Esophagus (tissue), 2 donors: ENCODE results near the gene GGA3. TPM values are rescaled to one million over a fixed set of nuclear protein-coding genes. Genes with fewer than 3 reads are reported as not detected.
A peak's percentile ranks its signal among the peaks of the same experiment; 100 is the strongest.
"Not testable (repeated sequence)": the region's sequence is repeated elsewhere in the genome, so short reads cannot be mapped to it uniquely, and the experiment has no call there.

Source experiments
- H3K27ac ChIP-seq, 2 donors: one replicate each; pipeline ENCODE4 v1.5.1; 2013; ENCODE audit warnings: low read depth in 2 of 2, mild to moderate bottlenecking in 2 of 2, inconsistent platforms in 1 of 2, low read length in 1 of 2, moderate library complexity in 1 of 2
- H3K27me3 ChIP-seq, 2 donors: one replicate each; pipeline ENCODE4 v1.6.1; 2013; ENCODE audit warnings: low read length in 2 of 2, control low read depth in 1 of 2, mild to moderate bottlenecking in 1 of 2; ENCODE audit not compliant: insufficient read depth in 2 of 2, control insufficient read depth in 1 of 2
- H3K36me3 ChIP-seq, 2 donors: one replicate each; pipeline ENCODE4 v1.6.1; 2013; ENCODE audit warnings: low read length in 1 of 2; ENCODE audit not compliant: control insufficient read depth in 2 of 2, insufficient read depth in 2 of 2
- H3K4me1 ChIP-seq, 2 donors: one replicate each; pipeline ENCODE4 v1.6.1; 2013; ENCODE audit warnings: low read length in 1 of 2; ENCODE audit not compliant: control insufficient read depth in 2 of 2, insufficient read depth in 2 of 2
- H3K4me3 ChIP-seq, 2 donors: one replicate each; pipeline ENCODE4 v1.5.1; 2013; ENCODE audit warnings: low read length in 2 of 2, mild to moderate bottlenecking in 2 of 2, low read depth in 1 of 2, moderate library complexity in 1 of 2
- H3K9me3 ChIP-seq, 2 donors: one replicate each; pipeline ENCODE4 v1.6.1; 2013; ENCODE audit warnings: mild to moderate bottlenecking in 2 of 2, low read depth in 1 of 2, low read length in 1 of 2, moderate library complexity in 1 of 2; ENCODE audit not compliant: control insufficient read depth in 2 of 2, insufficient read depth in 1 of 2
- WGBS, 2 donors: extraction: QIAGEN DNeasy Blood & Tissue Kit; methylation state at CpG; one replicate each; pipeline ENCODE4 v1.1.7; 2013; 5-methylcytosine and 5-hydroxymethylcytosine counted together
- polyA plus RNA-seq, 2 donors: library from polyadenylated mRNA; stranded (reverse); fragments of 200-250 nt; gene quantifications; one replicate each; pipeline ENCODE4 v1.2.3, GENCODE V29; 2013
- donor health status: healthy with polysubstance abuse.
- donor health status: Bipolar disorder and iron deficiency.

The GGA3 gene
- polyA plus RNA-seq, 2 donors, result 22.8 to 33.2 TPM

DNA sequence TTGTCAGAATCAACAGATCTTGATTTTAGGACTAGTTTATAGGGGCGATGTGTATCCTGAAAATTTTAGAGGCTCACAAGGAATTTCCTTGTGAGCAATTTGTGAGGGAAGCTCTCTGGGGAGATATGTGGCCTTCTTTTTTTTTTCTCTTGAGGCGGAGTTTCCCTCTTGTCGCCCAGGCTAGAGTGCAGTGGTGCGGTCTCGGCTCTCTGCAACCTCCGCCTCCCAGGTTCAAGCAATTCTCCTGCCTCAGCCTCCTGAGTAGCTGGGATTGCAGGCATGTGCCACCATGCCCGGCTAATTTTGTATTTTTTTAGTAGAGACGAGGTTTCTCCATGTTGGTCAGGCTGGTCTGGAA is 54.4 kb downstream of the GGA3 start:
- H3K27me3 ChIP-seq, H3K4me1 ChIP-seq, H3K27ac ChIP-seq, H3K9me3 ChIP-seq, H3K36me3 ChIP-seq: not testable (repeated sequence)
- H3K4me3 ChIP-seq, result peak overlapping the region in 1 of 2 donors; percentile 93
- WGBS, 2 donors, result 84 to 90% methylated on average over 8 of the region's 8 CpGs

GRCh38 chr17:75205793-75206163 is 55.6 kb downstream of the GGA3 start:
- H3K27me3 ChIP-seq, result no peaks in the 10 kb centered on the region
- no peaks in the 10 kb centered on the region for H3K9me3 ChIP-seq
- H3K36me3 ChIP-seq, result peaks cover 0 to 2% of the 10 kb centered on the region in 2 donors
- whole genome bisulfite sequencing, 2 donors, result 0% methylated on average over 22 of the region's 22 CpGs
- peak overlapping the region; percentile 95 to 100 for H3K27ac ChIP-seq
- H3K4me1 ChIP-seq, result no peaks in the 10 kb centered on the region
- H3K4me3 ChIP-seq, result peak overlapping the region; percentile 93 to 94

DNA sequence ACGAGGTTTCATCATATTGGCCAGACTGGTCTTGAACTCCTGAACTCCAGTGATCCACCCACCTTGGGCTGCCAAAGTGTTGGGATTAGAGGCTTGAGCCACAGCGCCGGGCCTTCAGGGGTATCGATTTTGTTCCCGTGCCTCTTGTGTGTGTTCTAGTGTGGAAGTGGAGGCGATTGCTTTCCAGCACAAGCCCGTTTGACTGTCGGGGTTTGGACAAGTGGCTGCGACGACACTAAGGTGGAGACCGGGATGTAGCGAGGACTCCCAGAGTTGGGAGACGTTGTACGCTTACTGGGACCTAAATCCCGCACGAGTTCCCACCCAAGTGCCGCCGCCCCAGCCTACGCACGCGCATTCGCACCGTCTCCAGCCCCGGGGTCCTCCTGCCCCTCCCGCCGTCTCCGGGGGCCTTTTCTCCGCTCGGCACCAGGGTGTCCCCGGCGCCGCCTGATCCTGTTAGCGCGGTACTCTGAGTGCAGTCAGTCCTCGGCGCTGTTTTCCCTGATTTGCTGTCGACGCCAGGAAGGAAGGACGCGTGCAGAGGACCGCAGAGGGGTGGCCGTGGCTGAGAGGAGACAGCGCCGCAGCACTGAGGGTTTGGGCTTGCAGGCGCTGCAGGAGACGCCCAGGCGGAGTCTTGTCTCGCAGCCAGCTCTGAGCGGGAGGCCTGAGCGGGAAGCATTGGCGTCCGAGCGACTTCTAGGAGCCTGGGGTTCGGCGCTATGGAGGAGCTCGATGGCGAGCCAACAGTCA is 56.2 kb downstream of the GGA3 start, which contains the start of gene NUP85:
NUP85 (plus strand) TSS at position 643 of the 756 bp plus-strand sequence; CDS start at position 726, 83 bp downstream.
- Histone ChIP-seq H3K4me1 (no peaks in the 10 kb centered on the region), H3K4me3 (peak within 1 kb of the TSS; percentile 93 to 94), H3K36me3 (peaks cover 0 to 2% of the 10 kb centered on the region in 2 donors), H3K9me3 (no peaks in the 10 kb centered on the region), H3K27ac (peak within 1 kb of the TSS; percentile 95 to 100), H3K27me3 (no peaks in the 10 kb centered on the region)
- WGBS, 2 donors, result 0% methylated on average over 55 to 57 of the region's 57 CpGs

DNA sequence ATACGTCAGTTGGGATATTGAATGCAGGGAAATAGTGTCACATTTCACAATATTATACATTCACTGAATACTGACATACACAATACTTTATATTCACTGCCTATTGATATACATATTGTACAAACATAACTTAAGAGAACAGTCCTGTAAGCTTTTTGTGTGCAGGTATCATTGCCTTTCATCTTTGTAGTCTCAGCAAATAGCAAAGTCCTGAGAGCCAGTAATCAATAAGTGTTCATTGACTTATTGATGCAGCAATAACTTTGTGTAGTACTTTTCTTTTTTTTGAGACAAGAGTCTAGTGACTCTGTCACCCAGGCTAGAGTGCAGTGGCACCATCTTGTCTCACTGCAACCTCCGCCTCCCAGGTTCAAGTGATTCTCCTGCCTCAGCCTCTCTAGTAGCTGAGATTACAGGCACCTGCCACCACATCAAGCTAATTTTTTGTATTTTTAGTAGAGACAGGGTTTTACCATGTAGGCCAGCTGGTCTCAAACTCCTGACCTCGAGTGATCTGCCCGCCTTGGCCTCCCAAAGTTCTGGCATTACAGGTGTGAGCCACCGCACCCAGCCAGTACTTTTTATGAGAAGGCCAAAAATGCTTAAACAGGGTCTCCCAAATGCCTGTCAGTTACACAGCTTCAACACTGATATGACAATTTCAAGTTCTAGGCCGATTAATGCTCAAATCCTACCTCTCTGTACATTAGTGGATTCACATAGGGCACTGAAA is 61.4 kb downstream of the GGA3 start:
- Histone ChIP-seq H3K27me3 (no peaks in the 10 kb centered on the region), H3K36me3 (no peaks in the 10 kb centered on the region), H3K4me1 (no peaks in the 10 kb centered on the region), H3K9me3 (no peaks in the 10 kb centered on the region), H3K4me3 (no peak overlapping the region), H3K27ac (no peak overlapping the region)
- 90 to 94% methylated on average over 6 of the region's 6 CpGs for WGBS, 2 donors

DNA sequence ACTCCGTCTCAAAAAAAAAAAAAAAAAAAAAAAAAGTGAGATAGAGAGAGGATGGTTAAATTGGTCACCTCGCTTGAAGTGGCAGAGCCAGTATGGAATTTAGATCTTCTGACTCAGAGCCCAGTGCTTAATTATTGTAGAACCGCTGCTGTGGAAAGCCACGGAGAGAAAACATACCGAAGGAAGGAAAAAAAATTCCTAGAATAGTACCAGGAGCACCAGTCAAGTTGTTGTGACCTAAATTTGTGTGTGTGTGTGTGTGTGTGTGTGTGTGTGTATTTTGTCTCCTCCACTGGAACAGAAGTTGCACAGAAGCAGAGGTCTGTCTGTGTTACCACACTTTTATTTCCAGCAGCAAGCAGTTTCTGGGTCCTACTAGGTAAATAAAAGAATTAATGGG is 66.5 kb downstream of the GGA3 start:
- Histone ChIP-seq H3K27me3 (no peaks in the 10 kb centered on the region), H3K4me1 (no peaks in the 10 kb centered on the region), H3K9me3 (no peaks in the 10 kb centered on the region), H3K27ac (no peak overlapping the region), H3K36me3 (no peaks in the 10 kb centered on the region), H3K4me3 (no peak overlapping the region)
- WGBS, 2 donors, result 79 to 95% methylated on average over 3 to 4 of the region's 5 CpGs

GRCh38 chr17:75191584-75191983 is 69.8 kb downstream of the GGA3 start:
- WGBS, 2 donors, result 82% methylated on average over 4 of the region's 4 CpGs
- Histone ChIP-seq H3K27ac (no peak overlapping the region), H3K9me3 (no peaks in the 10 kb centered on the region), H3K27me3 (no peaks in the 10 kb centered on the region), H3K36me3 (no peaks in the 10 kb centered on the region), H3K4me3 (no peak overlapping the region), H3K4me1 (no peaks in the 10 kb centered on the region)

GRCh38 chr17:75188614-75189013 is 72.8 kb downstream of the GGA3 start:
- no peaks in the 10 kb centered on the region for H3K36me3 ChIP-seq

More at GRCh38 chr17:75188614-75189013, 72.8 kb downstream of the GGA3 start:
- WGBS, 2 donors, result 91 to 94% methylated on average over 6 of the region's 6 CpGs
- Histone ChIP-seq H3K27me3 (no peaks in the 10 kb centered on the region), H3K9me3 (no peaks in the 10 kb centered on the region), H3K27ac (no peak overlapping the region), H3K4me3 (no peak overlapping the region), H3K4me1 (no peaks in the 10 kb centered on the region)

Other genes with a start within 250 kb of the GGA3 start
- gene MRPL58, start 248.9 kb downstream of the GGA3 start, polyA plus RNA-seq, result 10 to 100 TPM; 31.8 to 42.4 TPM
- 100 to 1,000 TPM; 465 to 697 TPM for gene ATP5PD, start 214.6 kb downstream of the GGA3 start, polyA plus RNA-seq
- gene KCTD2, start 214.4 kb downstream of the GGA3 start, polyA plus RNA-seq, result 10 to 100 TPM in 1 of 2 donors, 1 to 10 TPM in 1; 10.0 to 11.5 TPM
- gene SLC16A5, start 173.7 kb downstream of the GGA3 start, polyA plus RNA-seq, result 1 to 10 TPM; 8.7 to 10.0 TPM
- gene ARMC7, start 151.6 kb downstream of the GGA3 start, polyA plus RNA-seq, result 1 to 10 TPM; 6.3 to 7.0 TPM
- 10 to 100 TPM; 64.2 to 79.0 TPM for gene NT5C, start 129.9 kb downstream of the GGA3 start, polyA plus RNA-seq
- 100 to 1,000 TPM; 292 to 300 TPM for gene JPT1, start 107.1 kb downstream of the GGA3 start, polyA plus RNA-seq
- 10 to 100 TPM; 68.8 to 76.0 TPM for gene SUMO2, start 78.6 kb downstream of the GGA3 start, polyA plus RNA-seq
- gene NUP85, start 55.9 kb downstream of the GGA3 start, polyA plus RNA-seq, result 10 to 100 TPM; 31.1 to 37.1 TPM
- 10 to 100 TPM; 44.8 to 70.5 TPM for gene MRPS7, start 273 bp upstream of the GGA3 start, polyA plus RNA-seq
- 10 to 100 TPM in 1 of 2 donors, 1 to 10 TPM in 1; 9.3 to 23.3 TPM for gene MIF4GD, start 9.6 kb upstream of the GGA3 start, polyA plus RNA-seq
- 1 to 10 TPM; 7.8 to 9.3 TPM for gene SLC25A19, start 27.8 kb upstream of the GGA3 start, polyA plus RNA-seq
- 10 to 100 TPM; 23.2 to 36.6 TPM for gene GRB2, start 144.1 kb upstream of the GGA3 start, polyA plus RNA-seq
- 10 to 100 TPM; 26.4 to 38.9 TPM for gene TMEM94, start 195.0 kb upstream of the GGA3 start, polyA plus RNA-seq